B cell (primary cell): ENCODE results near the gene SOX6. TPM values are rescaled to one million over a fixed set of nuclear protein-coding genes. Genes with fewer than 3 reads are reported as not detected.

ENCODE experiments used
- ATAC-seq: fragments of 200-7000 bp; cut with Tn5 transposase; one replicate; pipeline ENCODE4 v1.10.0; 2021; ENCODE audit warnings: low read depth, mild to moderate bottlenecking, moderate number of reproducible peaks, moderate library complexity
- CTCF ChIA-PET: fragments of 350-600 bp; sonication (Branson Sonifier 250); formaldehyde crosslinking; loops from one replicate; lab custom pipeline; 2021; ENCODE audit warnings: antibody characterized with exemption, inconsistent platforms; lab: Charles Lee
- POLR2A ChIA-PET: fragments of 350-600 bp; sonication (Branson Sonifier 250); formaldehyde crosslinking; loops from one replicate; lab custom pipeline; 2021; ENCODE audit warnings: antibody characterized with exemption; lab: Charles Lee
- DNase-seq: peaks from one replicate; pipeline ENCODE4 v3.0.0; 2013
- H2AFZ ChIP-seq: 2 replicates; pipeline ENCODE4 v1.6.1; 2012; ENCODE audit warnings: mild to moderate bottlenecking, low read depth, low read length; ENCODE audit not compliant: insufficient read depth, poor library complexity, severe bottlenecking
- H3K27ac ChIP-seq, 2 donors: 1 replicate in 1 of 2; 2 replicates in 1 of 2; pipeline ENCODE4 v1.5.1; 2012 to 2013; ENCODE audit warnings: low read length in 2 of 2, mild to moderate bottlenecking in 2 of 2, moderate library complexity in 1 of 2
- H3K27me3 ChIP-seq, 4 experiments: fragments of 200-600 bp in 1 of 4; sonication (generic) in 1 of 4; replicated peaks in 1 of 4; 1 replicate in 2 of 4; 2 replicates in 2 of 4; pipeline versions ENCODE4 v1.6.1 to v1.7.0; 2013 to 2016; ENCODE audit warnings: low read length in 3 of 4, mild to moderate bottlenecking in 2 of 4, mixed read lengths in 1 of 4, moderate library complexity in 1 of 4; ENCODE audit not compliant: insufficient read depth in 4 of 4, control insufficient read depth in 3 of 4; ENCODE audit errors: control extremely low read depth in 1 of 4
- H3K36me3 ChIP-seq, 2 experiments: replicated peaks in 1 of 2; 1 replicate in 1 of 2; 2 replicates in 1 of 2; pipeline versions ENCODE4 v1.6.1 to v1.7.1; 2013; ENCODE audit warnings: low read length in 1 of 2; ENCODE audit not compliant: insufficient read depth in 2 of 2, control insufficient read depth in 1 of 2; ENCODE audit errors: control extremely low read depth in 1 of 2, extremely low read depth in 1 of 2
- H3K4me1 ChIP-seq, 2 donors: fragments of 200-600 bp in 1 of 2; sonication (generic) in 1 of 2; 1 replicate in 1 of 2; 2 replicates in 1 of 2; pipeline versions ENCODE4 v1.5.1 to v1.6.1; 2013 to 2017; ENCODE audit warnings: low read length in 2 of 2; ENCODE audit not compliant: control insufficient read depth in 2 of 2, insufficient read depth in 2 of 2
- H3K4me2 ChIP-seq: replicated peaks from 2 replicates; pipeline ENCODE3; 2012; ENCODE audit warnings: mild to moderate bottlenecking, low read depth, low read length; ENCODE audit not compliant: poor library complexity, severe bottlenecking
- H3K4me3 ChIP-seq, 5 experiments: fragments of 200-600 bp in 1 of 5; sonication (generic) in 1 of 5; 1 replicate in 3 of 5; 2 replicates in 2 of 5; pipeline versions ENCODE4 v1.5.1 to v1.7.0; 2011 to 2016; ENCODE audit warnings: low read length in 4 of 5, mild to moderate bottlenecking in 4 of 5, low read depth in 2 of 5, control low read depth in 1 of 5, moderate library complexity in 1 of 5; ENCODE audit not compliant: insufficient read depth in 1 of 5; ENCODE audit errors: control extremely low read depth in 1 of 5, extremely low read depth in 1 of 5
- H3K79me2 ChIP-seq: fragments of 200-600 bp; sonication (generic); one replicate; pipeline ENCODE4 v1.6.0; 2016; ENCODE audit warnings: low read length; ENCODE audit not compliant: control insufficient read depth, insufficient read depth
- H3K9ac ChIP-seq: fragments of 200-600 bp; sonication (generic); 2 replicates; pipeline ENCODE4 v1.6.1; 2017; ENCODE audit warnings: mild to moderate bottlenecking, low read length, moderate library complexity
- H3K9me3 ChIP-seq, 3 donors: one replicate each; pipeline versions ENCODE4 v1.6.1 to v1.7.1; 2013; ENCODE audit warnings: low read length in 2 of 3; ENCODE audit not compliant: control insufficient read depth in 2 of 3, insufficient read depth in 1 of 3; ENCODE audit errors: control extremely low read depth in 1 of 3
- H4K20me1 ChIP-seq: 2 replicates; pipeline ENCODE4 v1.6.0; 2012; ENCODE audit warnings: mild to moderate bottlenecking, low read length; ENCODE audit not compliant: insufficient read depth, control insufficient read depth, poor library complexity, severe bottlenecking
- H3K27ac Mint-ChIP-seq: one replicate; pipeline ENCODE4 v1.8.0; 2021; ENCODE audit warnings: mixed read lengths
- H3K27me3 Mint-ChIP-seq: one replicate; pipeline ENCODE4 v1.8.0; 2021; ENCODE audit warnings: mixed read lengths
- H3K4me1 Mint-ChIP-seq: one replicate; pipeline ENCODE4 v1.8.0; 2021; ENCODE audit warnings: mixed read lengths
- H3K4me3 Mint-ChIP-seq: one replicate; pipeline ENCODE4 v1.8.0; 2021; ENCODE audit warnings: mixed read lengths
- H3K9me3 Mint-ChIP-seq: one replicate; pipeline ENCODE4 v1.8.0; 2022; ENCODE audit warnings: mixed read lengths; ENCODE audit not compliant: insufficient read depth
- EZH2 ChIP-seq: IDR thresholded peaks from 2 replicates; pipeline ENCODE4 v1.6.1; 2012; ENCODE audit warnings: borderline replicate concordance, low read depth, mild to moderate bottlenecking, moderate library complexity, low read length; ENCODE audit not compliant: insufficient read depth, poor library complexity, severe bottlenecking
- WGBS: methylation state at CpG from one replicate; pipeline ENCODE4 v1.1.5; 2013; ENCODE audit warnings: missing lambda C conversion rate; ENCODE audit not compliant: insufficient coverage; 5-methylcytosine and 5-hydroxymethylcytosine counted together
- intact Hi-C: fragments of 100-400 bp; cut with micrococcal nuclease; formaldehyde crosslinking; loops from one replicate; pipeline ENCODE4 v1.10.0; 2022
- polyA plus RNA-seq: library from polyadenylated mRNA; depleted of rRNA; stranded (reverse); fragments of >200 nt; gene quantifications from 2 replicates; pipeline ENCODE4 v1.2.3, GENCODE V29; 2012
- total RNA-seq, 2 donors: library from RNA; stranded (reverse); fragments of 120-200 nt in 1 of 2; gene quantifications; 1 replicate in 1 of 2; 2 replicates in 1 of 2; pipeline versions ENCODE4 v1.2.3 to v1.2.4, GENCODE V29; 2013 to 2022
- TF ChIP-seq, protein P1 (sequence below): fragments of 200-600 bp; IDR thresholded peaks from one replicate; pipeline ENCODE4 v1.8.0; 2022; ENCODE audit warnings: antibody characterized with exemption, mild to moderate bottlenecking

SOX6 gene
- total and polyA plus RNA-seq, 2 donors (not counting 1 experiment from before 2014, with no cell fraction given): not detected

DNA sequence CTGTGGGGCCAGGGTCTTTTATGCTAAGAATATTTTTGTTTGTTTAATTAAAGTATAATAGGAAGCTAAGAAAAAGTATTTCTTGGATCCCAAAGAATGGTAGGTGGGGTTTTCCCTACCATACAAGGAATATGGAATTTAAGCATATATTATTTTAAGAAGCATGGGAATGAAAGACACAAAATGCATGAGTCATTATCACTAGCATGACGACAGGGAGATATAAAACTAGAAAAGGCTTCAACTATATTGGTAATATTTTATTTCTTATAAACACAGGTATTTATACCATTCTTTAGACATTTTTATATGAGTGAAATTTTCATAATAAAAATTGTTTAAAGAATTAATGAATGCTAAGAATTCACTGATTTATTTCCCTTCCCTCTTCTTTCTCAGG is 39.3 kb upstream of the SOX6 start:
- POLR2A ChIA-PET: no interaction called here
- no CpG with 5 or more reads among the region's 1 CpG for WGBS
- H3K79me2 ChIP-seq: no peaks in the 10 kb centered on the region
- H3K4me1 ChIP-seq: no peaks in the 10 kb centered on the region
- intact Hi-C loops: no loop called here
- no peak for DNase-seq
- TF ChIP-seq EZH2: no peak
- TF ChIP-seq, protein P1, sequence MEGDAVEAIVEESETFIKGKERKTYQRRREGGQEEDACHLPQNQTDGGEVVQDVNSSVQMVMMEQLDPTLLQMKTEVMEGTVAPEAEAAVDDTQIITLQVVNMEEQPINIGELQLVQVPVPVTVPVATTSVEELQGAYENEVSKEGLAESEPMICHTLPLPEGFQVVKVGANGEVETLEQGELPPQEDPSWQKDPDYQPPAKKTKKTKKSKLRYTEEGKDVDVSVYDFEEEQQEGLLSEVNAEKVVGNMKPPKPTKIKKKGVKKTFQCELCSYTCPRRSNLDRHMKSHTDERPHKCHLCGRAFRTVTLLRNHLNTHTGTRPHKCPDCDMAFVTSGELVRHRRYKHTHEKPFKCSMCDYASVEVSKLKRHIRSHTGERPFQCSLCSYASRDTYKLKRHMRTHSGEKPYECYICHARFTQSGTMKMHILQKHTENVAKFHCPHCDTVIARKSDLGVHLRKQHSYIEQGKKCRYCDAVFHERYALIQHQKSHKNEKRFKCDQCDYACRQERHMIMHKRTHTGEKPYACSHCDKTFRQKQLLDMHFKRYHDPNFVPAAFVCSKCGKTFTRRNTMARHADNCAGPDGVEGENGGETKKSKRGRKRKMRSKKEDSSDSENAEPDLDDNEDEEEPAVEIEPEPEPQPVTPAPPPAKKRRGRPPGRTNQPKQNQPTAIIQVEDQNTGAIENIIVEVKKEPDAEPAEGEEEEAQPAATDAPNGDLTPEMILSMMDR: no peak
- H3K27ac Mint-ChIP-seq: no peak overlapping the region
- no peaks in the 10 kb centered on the region for H3K4me1 Mint-ChIP-seq
- no peaks in the 10 kb centered on the region for H3K9me3 ChIP-seq
- H3K4me3 ChIP-seq: no peak overlapping the region
- H2AFZ ChIP-seq: no peak overlapping the region
- no peak overlapping the region for H3K27ac ChIP-seq
- no peak for ATAC-seq
- H3K9me3 Mint-ChIP-seq: no peaks in the 10 kb centered on the region
- CTCF ChIA-PET: no interaction called here
- no peak overlapping the region for H3K4me3 Mint-ChIP-seq
- no peaks in the 10 kb centered on the region for H3K36me3 ChIP-seq
- no peak overlapping the region for H3K4me2 ChIP-seq
- H3K27me3 Mint-ChIP-seq: no peaks in the 10 kb centered on the region
- H3K9ac ChIP-seq: no peak overlapping the region
- H3K27me3 ChIP-seq: no peaks in the 10 kb centered on the region
- H4K20me1 ChIP-seq: no peaks in the 10 kb centered on the region

DNA sequence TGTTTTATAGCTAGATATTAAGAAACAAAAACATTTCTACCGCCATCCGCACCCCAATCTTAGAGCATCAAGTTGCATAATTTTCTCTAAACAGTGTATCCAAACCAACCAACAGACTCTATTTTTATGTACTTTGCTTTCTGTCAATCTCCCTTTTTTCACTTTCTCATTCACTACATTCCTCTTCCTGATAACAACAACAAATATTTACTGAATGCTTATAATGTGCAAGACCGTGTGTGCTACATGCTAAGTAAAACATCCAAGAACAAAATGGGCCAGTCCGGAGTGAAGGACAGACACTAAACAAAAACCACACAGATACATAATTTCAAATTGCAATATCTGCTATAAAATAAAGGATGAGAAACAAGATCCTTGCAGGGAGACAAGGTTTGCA is 38.6 kb upstream of the SOX6 start:
- Histone ChIP-seq H3K4me2 (no peak overlapping the region), H3K79me2 (no peaks in the 10 kb centered on the region), H3K27me3 (no peaks in the 10 kb centered on the region), H3K27ac (no peak overlapping the region), H3K9me3 (no peaks in the 10 kb centered on the region), H3K4me3 (no peak overlapping the region), H4K20me1 (no peaks in the 10 kb centered on the region), H3K36me3 (no peaks in the 10 kb centered on the region), H3K9ac (no peak overlapping the region), H3K4me1 (no peaks in the 10 kb centered on the region), H2AFZ (no peak overlapping the region)
- Mint-ChIP-seq H3K27me3 (no peaks in the 10 kb centered on the region), H3K27ac (no peak overlapping the region), H3K9me3 (peaks cover 2% of the 10 kb centered on the region), H3K4me3 (no peak overlapping the region), H3K4me1 (no peaks in the 10 kb centered on the region)
- no CpG with 5 or more reads among the region's 4 CpGs for WGBS
- ATAC-seq (no peak), DNase-seq (no peak)
- intact Hi-C loops: no loop called here
- TF ChIP-seq, protein P1: no peak
- TF ChIP-seq EZH2: no peak
- ChIA-PET CTCF (no interaction called here), POLR2A (no interaction called here)
